ENCODE measurements around the gene CD300LF. TPM values are rescaled to one million over a fixed set of nuclear protein-coding genes. Genes with fewer than 3 reads are reported as not detected.

The CD300LF gene
- total RNA-seq, 2 donors from 2014 or later = 1.0 to 1.1 TPM

DNA sequence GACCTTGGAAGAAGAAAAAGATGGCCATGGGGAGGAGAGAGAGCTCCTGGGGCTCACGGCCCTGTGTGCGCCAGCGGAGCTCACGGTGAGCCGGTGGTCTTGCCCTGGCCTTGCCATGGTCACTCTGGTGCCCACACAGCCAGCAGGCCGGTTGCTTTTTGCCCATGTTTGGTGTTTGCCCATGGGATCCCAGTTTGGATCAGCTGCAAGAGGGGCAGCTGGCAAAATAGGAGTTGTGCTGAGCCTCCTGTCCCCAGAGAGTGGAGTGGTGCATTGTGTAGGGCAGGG is 37.3 kb upstream of the CD300LF start:
- peak overlapping the region; percentile 81 for H3K27ac ChIP-seq
- peaks cover 19% of the 10 kb centered on the region for H3K4me1 ChIP-seq
- H3K36me3 ChIP-seq = no peaks in the 10 kb centered on the region
- peak overlapping the region; percentile 85 for H3K4me3 ChIP-seq
- TF ChIP-seq, protein P1, sequence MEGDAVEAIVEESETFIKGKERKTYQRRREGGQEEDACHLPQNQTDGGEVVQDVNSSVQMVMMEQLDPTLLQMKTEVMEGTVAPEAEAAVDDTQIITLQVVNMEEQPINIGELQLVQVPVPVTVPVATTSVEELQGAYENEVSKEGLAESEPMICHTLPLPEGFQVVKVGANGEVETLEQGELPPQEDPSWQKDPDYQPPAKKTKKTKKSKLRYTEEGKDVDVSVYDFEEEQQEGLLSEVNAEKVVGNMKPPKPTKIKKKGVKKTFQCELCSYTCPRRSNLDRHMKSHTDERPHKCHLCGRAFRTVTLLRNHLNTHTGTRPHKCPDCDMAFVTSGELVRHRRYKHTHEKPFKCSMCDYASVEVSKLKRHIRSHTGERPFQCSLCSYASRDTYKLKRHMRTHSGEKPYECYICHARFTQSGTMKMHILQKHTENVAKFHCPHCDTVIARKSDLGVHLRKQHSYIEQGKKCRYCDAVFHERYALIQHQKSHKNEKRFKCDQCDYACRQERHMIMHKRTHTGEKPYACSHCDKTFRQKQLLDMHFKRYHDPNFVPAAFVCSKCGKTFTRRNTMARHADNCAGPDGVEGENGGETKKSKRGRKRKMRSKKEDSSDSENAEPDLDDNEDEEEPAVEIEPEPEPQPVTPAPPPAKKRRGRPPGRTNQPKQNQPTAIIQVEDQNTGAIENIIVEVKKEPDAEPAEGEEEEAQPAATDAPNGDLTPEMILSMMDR (IDR thresholded peaks at IDR 0.05) = no peak
- DNase-seq = no peak
- peak overlapping the region; percentile 93 to 97 for H3K9ac ChIP-seq (ENCODE audit: low read depth in 2 of 2, low read length in 2 of 2)
- H3K9me3 ChIP-seq = no peaks in the 10 kb centered on the region
- no peaks in the 10 kb centered on the region for H3K27me3 ChIP-seq
- intact Hi-C loops (cut with DNase I) = no loop called here

DNA sequence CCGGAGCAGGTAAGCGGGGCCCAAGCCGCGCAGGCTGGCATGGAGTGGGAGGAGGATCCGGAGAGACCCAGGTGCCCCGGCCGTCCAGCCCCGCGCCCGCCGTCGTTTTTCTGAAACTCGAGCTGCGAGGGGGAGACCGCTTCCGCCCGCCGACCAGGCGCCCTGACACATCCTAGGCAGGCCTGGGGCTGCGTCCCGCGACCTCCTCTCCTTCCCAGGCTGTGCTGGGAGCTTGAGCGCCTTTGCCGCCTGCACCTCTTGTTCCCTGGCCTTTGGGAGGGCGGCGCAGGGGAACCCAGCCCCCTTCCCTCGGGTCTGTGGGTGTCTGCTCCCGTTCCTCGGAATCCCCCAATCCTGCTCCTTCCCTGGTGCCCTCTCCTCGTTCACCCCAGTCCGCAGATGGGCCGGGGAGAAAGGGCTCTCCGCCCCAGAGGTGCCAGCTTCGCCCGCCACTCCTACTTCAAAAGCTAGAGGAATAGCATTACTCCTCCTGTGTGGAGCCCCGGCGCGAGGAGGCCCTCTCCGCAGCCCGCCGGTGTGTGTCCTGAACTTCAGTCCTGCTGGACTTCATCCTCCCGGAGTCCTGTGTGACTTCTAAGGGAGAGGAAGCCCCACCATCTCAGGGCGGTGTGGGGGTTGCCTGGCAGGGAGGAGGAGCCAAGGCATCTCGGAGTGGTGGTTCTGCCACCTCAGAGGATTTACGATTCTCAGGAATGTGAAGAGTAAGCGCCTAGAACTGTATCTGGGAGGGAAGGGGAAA is 36.7 kb upstream of the CD300LF start:
- TF ChIP-seq, protein P1 (IDR thresholded peaks at IDR 0.05) = no peak
- no peaks in the 10 kb centered on the region for H3K27me3 ChIP-seq
- no peaks in the 10 kb centered on the region for H3K36me3 ChIP-seq
- H3K9ac ChIP-seq (ENCODE audit: low read depth in 2 of 2, low read length in 2 of 2) = peak overlapping the region; percentile 93 to 97
- DNase-seq = peak; percentile 63
- intact Hi-C loops (cut with DNase I) = no loop called here
- no peaks in the 10 kb centered on the region for H3K9me3 ChIP-seq
- peaks cover 23% of the 10 kb centered on the region for H3K4me1 ChIP-seq
- H3K4me3 ChIP-seq = peak overlapping the region; percentile 85
- H3K27ac ChIP-seq = peak overlapping the region; percentile 81

DNA sequence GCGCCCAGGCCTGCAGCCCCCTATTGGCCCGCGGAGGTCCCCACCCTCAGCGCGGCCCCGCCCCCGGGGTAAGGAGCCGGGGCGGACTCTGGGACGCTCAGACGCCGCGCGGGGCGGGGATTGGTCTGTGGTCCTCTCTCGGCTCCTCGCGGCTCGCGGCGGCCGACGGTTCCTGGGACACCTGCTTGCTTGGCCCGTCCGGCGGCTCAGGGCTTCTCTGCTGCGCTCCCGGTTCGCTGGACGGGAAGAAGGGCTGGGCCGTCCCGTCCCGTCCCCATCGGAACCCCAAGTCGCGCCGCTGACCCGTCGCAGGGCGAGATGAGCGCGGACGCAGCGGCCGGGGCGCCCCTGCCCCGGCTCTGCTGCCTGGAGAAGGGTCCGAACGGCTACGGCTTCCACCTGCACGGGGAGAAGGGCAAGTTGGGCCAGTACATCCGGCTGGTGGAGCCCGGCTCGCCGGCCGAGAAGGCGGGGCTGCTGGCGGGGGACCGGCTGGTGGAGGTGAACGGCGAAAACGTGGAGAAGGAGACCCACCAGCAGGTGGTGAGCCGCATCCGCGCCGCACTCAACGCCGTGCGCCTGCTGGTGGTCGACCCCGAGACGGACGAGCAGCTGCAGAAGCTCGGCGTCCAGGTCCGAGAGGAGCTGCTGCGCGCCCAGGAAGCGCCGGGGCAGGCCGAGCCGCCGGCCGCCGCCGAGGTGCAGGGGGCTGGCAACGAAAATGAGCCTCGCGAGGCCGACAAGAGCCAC is 36.0 kb upstream of the CD300LF start, which contains the start of gene NHERF1:
TSS of gene NHERF1 (plus strand) at position 100 of the 750 bp plus-strand sequence. CDS start at position 319, 219 bp downstream.
- H3K4me1 ChIP-seq = peaks cover 23% of the 10 kb centered on the region
- TF ChIP-seq, protein P1 (IDR thresholded peaks at IDR 0.05) = no peak

DNA sequence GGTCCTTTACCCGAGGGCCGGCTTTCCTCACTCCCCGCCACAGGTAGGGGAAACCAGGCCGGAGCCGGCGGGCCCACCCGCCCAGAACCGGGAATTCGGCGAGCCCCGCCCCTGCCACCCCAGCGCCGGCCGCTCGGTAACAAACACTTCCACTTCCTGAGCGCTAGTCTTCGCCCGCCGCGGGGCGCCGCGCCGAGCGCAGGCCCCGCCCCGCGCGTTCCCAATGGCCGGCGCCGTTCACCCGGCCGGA is 35.5 kb upstream of the CD300LF start:
- intact Hi-C loops (cut with DNase I) = no loop called here

More for the DNA sequence above, 36.0 kb upstream of the CD300LF start, which contains the start of gene NHERF1:
- H3K27me3 ChIP-seq = no peaks in the 10 kb centered on the region
- H3K9ac ChIP-seq (ENCODE audit: low read depth in 2 of 2, low read length in 2 of 2) = peak within 1 kb of the TSS; percentile 93 to 97
- H3K36me3 ChIP-seq = no peaks in the 10 kb centered on the region
- no peaks in the 10 kb centered on the region for H3K9me3 ChIP-seq
- peak within 1 kb of the TSS; percentile 85 for H3K4me3 ChIP-seq
- peak within 1 kb of the TSS; percentile 81 for H3K27ac ChIP-seq
- intact Hi-C loops (cut with DNase I) = no loop called here
- DNase-seq = peak; percentile 96

DNA sequence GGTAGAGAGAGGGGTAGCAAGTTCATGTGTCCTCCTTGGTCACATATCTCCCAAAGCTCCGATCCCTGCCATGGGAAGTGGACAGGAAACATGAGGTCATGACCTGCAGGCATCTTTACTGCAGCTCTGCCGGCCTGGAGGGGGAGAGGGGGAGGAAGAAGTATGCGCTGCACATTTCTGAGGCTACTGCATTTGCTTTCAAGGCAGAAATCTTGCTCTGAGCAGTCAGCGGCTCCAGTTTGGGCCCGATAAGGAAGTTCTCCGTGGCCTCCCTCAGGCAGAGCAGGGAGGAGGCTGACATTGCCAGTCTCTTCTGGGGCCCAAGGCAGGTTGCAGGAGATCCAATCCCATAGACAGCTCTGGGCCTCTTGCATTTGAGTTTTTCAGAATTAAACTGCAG is 34.2 kb upstream of the CD300LF start:
- Histone ChIP-seq H3K9me3 (no peaks in the 10 kb centered on the region), H3K9ac (ENCODE audit: low read depth in 2 of 2, low read length in 2 of 2) (peak overlapping the region in 1 of 2 donors; percentile 26), H3K4me3 (no peak overlapping the region), H3K27me3 (no peaks in the 10 kb centered on the region), H3K4me1 (peaks cover 16% of the 10 kb centered on the region), H3K36me3 (no peaks in the 10 kb centered on the region), H3K27ac (peak overlapping the region; percentile 12)
- TF ChIP-seq, protein P1 (IDR thresholded peaks at IDR 0.05) = no peak
- DNase-seq = no peak
- intact Hi-C loops (cut with DNase I) = no loop called here

More for the DNA sequence above, 35.5 kb upstream of the CD300LF start:
- TF ChIP-seq, protein P1 (IDR thresholded peaks at IDR 0.05) = no peak
- H3K27me3 ChIP-seq = no peaks in the 10 kb centered on the region
- H3K36me3 ChIP-seq = no peaks in the 10 kb centered on the region
- no peak for DNase-seq
- peaks cover 23% of the 10 kb centered on the region for H3K4me1 ChIP-seq
- peak overlapping the region; percentile 85 for H3K4me3 ChIP-seq
- H3K9ac ChIP-seq (ENCODE audit: low read depth in 2 of 2, low read length in 2 of 2) = peak overlapping the region in 1 of 2 donors; percentile 1
- H3K27ac ChIP-seq = peak overlapping the region; percentile 56
- H3K9me3 ChIP-seq = no peaks in the 10 kb centered on the region
